K562 (cell line): ENCODE data around the gene MRPL40. TPM values are rescaled to one million over a fixed set of nuclear protein-coding genes. Genes with fewer than 3 reads are reported as not detected.

ENCODE experiments used
- ATAC-seq: fragments of 200-7000 bp; cut with Tn5 transposase; 3 replicates; pipeline ENCODE4 v1.9.1; 2020; ENCODE audit warnings: moderate library complexity
- BruUV-seq: library from RNA; stranded (reverse); fragments of 400-500 nt; replicated peaks from 2 replicates; lab custom pipeline; 2021; lab: Mats Ljungman, UMichigan
- CTCF ChIA-PET: fragments of 300-600 bp; formaldehyde crosslinking; extraction: SDS; loops from one replicate; lab custom pipeline; 2021; ENCODE audit warnings: low intra/inter-chr PET ratio; lab: Yijun Ruan, JAX
- POLR2A ChIA-PET: fragments of 300-600, 350-650 bp; sonication (Branson Sonifier 250); formaldehyde crosslinking; extraction: SDS; loops from one replicate; lab custom pipeline; 2021; ENCODE audit warnings: antibody characterized with exemption, inconsistent platforms; lab: Yijun Ruan, JAX
- DNase-seq, 4 experiments: peaks; one replicate each; pipeline versions ENCODE4 v3.0.0 to v3.0.0-alpha.2; 2011 to 2018; ENCODE audit warnings: low spot score in 3 of 4, mixed read lengths in 3 of 4; ENCODE audit errors: extremely low read depth in 1 of 4
- FAIRE-seq: peaks from 2 replicates; lab custom pipeline; 2011; peaks lifted over from hg19 to GRCh38; lab: Jason Lieb, UNC
- H2AFZ ChIP-seq: 2 replicates; pipeline ENCODE4 v1.6.0; 2011; ENCODE audit warnings: low read depth, low read length, control low read depth, inconsistent platforms
- H3K27ac ChIP-seq: fragments of 200-600 bp; 3 replicates; pipeline ENCODE4 v1.8.0; 2011; ENCODE audit warnings: low read depth, mild to moderate bottlenecking, control low read depth, inconsistent platforms, low read length, moderate library complexity, mixed read lengths; ENCODE audit errors: extremely low read depth
- H3K27me3 ChIP-seq, 2 experiments: fragments of 300-600 bp in 1 of 2; 2 replicates in 1 of 2; 3 replicates in 1 of 2; pipeline versions ENCODE4 v1.6.0 to v1.8.0; 2011; ENCODE audit warnings: inconsistent platforms in 2 of 2, low read length in 2 of 2, mild to moderate bottlenecking in 1 of 2, mixed read lengths in 1 of 2, moderate library complexity in 1 of 2; ENCODE audit not compliant: control insufficient read depth in 2 of 2, insufficient read depth in 2 of 2
- H3K36me3 ChIP-seq: fragments of 300-600 bp; 3 replicates; pipeline ENCODE4 v1.8.0; 2011; ENCODE audit warnings: mild to moderate bottlenecking, low read length, inconsistent platforms; ENCODE audit not compliant: control insufficient read depth, insufficient read depth
- H3K4me1 ChIP-seq, 2 experiments: fragments of 200-600 bp in 1 of 2; replicated peaks in 1 of 2; 2 replicates in 1 of 2; 3 replicates in 1 of 2; pipeline versions ENCODE4 v1.5.1 to v1.8.0; 2011; ENCODE audit warnings: inconsistent platforms in 2 of 2, low read length in 2 of 2, mild to moderate bottlenecking in 1 of 2, mixed read lengths in 1 of 2, moderate library complexity in 1 of 2; ENCODE audit not compliant: control insufficient read depth in 2 of 2, insufficient read depth in 2 of 2
- H3K4me2 ChIP-seq: 2 replicates; pipeline ENCODE4 v1.6.1; 2011; ENCODE audit warnings: low read length, control low read depth, inconsistent platforms, mixed read lengths; ENCODE audit not compliant: insufficient read depth
- H3K4me3 ChIP-seq: fragments of 200-600 bp; sonication (generic), shearing (Covaris generic); 2 replicates; pipeline ENCODE4 v1.5.1; 2016; ENCODE audit warnings: control low read depth, inconsistent platforms
- H3K79me2 ChIP-seq: fragments of 200-600 bp; 3 replicates; pipeline ENCODE4 v1.8.0; 2011; ENCODE audit warnings: low read length, inconsistent platforms; ENCODE audit not compliant: control insufficient read depth, insufficient read depth
- H3K9ac ChIP-seq, 2 experiments: 2 replicates each; pipeline versions ENCODE4 v1.6.0 to v1.6.1; 2011; ENCODE audit warnings: low read depth in 2 of 2, low read length in 2 of 2, control low read depth in 1 of 2, inconsistent platforms in 1 of 2, mild to moderate bottlenecking in 1 of 2, mixed read lengths in 1 of 2; ENCODE audit not compliant: insufficient read depth in 1 of 2
- H3K9me1 ChIP-seq: one replicate; pipeline ENCODE4 v1.6.0; 2011; ENCODE audit warnings: inconsistent platforms, mild to moderate bottlenecking, low read length, moderate library complexity; ENCODE audit not compliant: control insufficient read depth, insufficient read depth
- H3K9me3 ChIP-seq: replicated peaks from 2 replicates; pipeline ENCODE4 v1.5.1; 2011; ENCODE audit warnings: low read depth, low read length, inconsistent platforms; ENCODE audit not compliant: control insufficient read depth, insufficient read depth
- H4K20me1 ChIP-seq: replicated peaks from 2 replicates; pipeline ENCODE4 v1.6.1; 2011; ENCODE audit warnings: low read length, inconsistent platforms, mixed read lengths; ENCODE audit not compliant: control insufficient read depth, insufficient read depth
- CAMTA2 ChIP-seq: fragments of 250-450 bp; sonication (Bioruptor Pico); conservative IDR thresholded peaks from 2 replicates; pipeline ENCODE4 v1.5.1; 2022
- ETS2 ChIP-seq: IDR thresholded peaks from 2 replicates; pipeline ENCODE4 v1.6.1; 2016; ENCODE audit warnings: borderline replicate concordance, missing genetic modification characterization, mild to moderate bottlenecking, moderate library complexity, missing compliant biosample characterization; ENCODE audit not compliant: poor library complexity, severe bottlenecking
- MCM5 ChIP-seq: fragments of 450-650 bp; IDR thresholded peaks from 2 replicates; pipeline ENCODE4 v1.6.1; 2016; ENCODE audit warnings: low read depth
- MCM7 ChIP-seq, 2 experiments: fragments of 450-650 bp; IDR thresholded peaks; 2 replicates each; pipeline ENCODE4 v1.6.1; 2016 to 2018
- MXI1 ChIP-seq: IDR thresholded peaks from 2 replicates; pipeline ENCODE4 v1.6.1; 2011; ENCODE audit warnings: low read depth, mild to moderate bottlenecking, improper control_type of control experiment, low read length
- OTX1 ChIP-seq: fragments of 450-650 bp; formaldehyde crosslinking; IDR thresholded peaks from 2 replicates; pipeline ENCODE4 v1.4.0; 2022; ENCODE audit warnings: mild to moderate bottlenecking
- PHB ChIP-seq: fragments of 250-450 bp; sonication (Bioruptor Pico); IDR thresholded peaks from 2 replicates; pipeline ENCODE4 v1.5.0; 2021
- POLR2G ChIP-seq: fragments of 200-400 bp; formaldehyde crosslinking; IDR thresholded peaks from 2 replicates; pipeline ENCODE4 v1.6.1; 2017; ENCODE audit warnings: low read depth, mild to moderate bottlenecking, antibody characterized with exemption, low read length, moderate library complexity
- THRB ChIP-seq: fragments of 450-650 bp; formaldehyde crosslinking; conservative IDR thresholded peaks from 2 replicates; pipeline ENCODE4 v1.4.0; 2022; ENCODE audit warnings: mild to moderate bottlenecking, missing genetic modification characterization
- ZBTB12 ChIP-seq: fragments of 250-450 bp; sonication (Bioruptor Pico); IDR thresholded peaks from 2 replicates; pipeline ENCODE4 v1.4.0; 2020
- ZNF77 ChIP-seq: fragments of 250-450 bp; sonication (Bioruptor Pico); IDR thresholded peaks from 2 replicates; pipeline ENCODE4 v1.5.0; 2020
- WGBS: fragments of 100-300 bp; shearing (Covaris generic); methylation state at CpG from one replicate; pipeline ENCODE4 v1.1.6; 2016; ENCODE audit warnings: low coverage, mixed read lengths; ENCODE audit not compliant: insufficient coverage; ENCODE audit errors: missing lambda C conversion rate; 5-methylcytosine and 5-hydroxymethylcytosine counted together
- in situ Hi-C: fragments of 300-500 bp; cut with MboI; formaldehyde crosslinking; loops from 4 replicates; pipeline ENCODE4 v1.15.0; 2018; ENCODE audit warnings: inconsistent platforms, mixed read lengths
- intact Hi-C: fragments of 100-400 bp; cut with micrococcal nuclease; formaldehyde crosslinking; loops from 2 replicates; pipeline ENCODE4 v1.14.2; 2022
- polyA plus RNA-seq, 8 experiments: library from polyadenylated mRNA; depleted of rRNA in 4 of 8; stranded (reverse) in 5 of 8; unstranded in 3 of 8; fragments of >200 nt; fragmentation: Nextera tagmentation in 2 of 8; fragmentation: Illumina TruSeq in 1 of 8; extraction: Ambion mirVana in 2 of 8; extraction: Trizol in 1 of 8; gene quantifications; 2 replicates each; pipeline versions ENCODE4 v1.2.1 to v1.2.3, GENCODE V29; 2011 to 2014; ENCODE audit warnings: inconsistent platforms in 1 of 8, missing spikeins in 1 of 8
- total RNA-seq, 7 experiments: library from RNA; depleted of rRNA in 6 of 7; stranded (reverse); fragments of >200 nt in 6 of 7; fragmentation: Illumina TruSeq in 2 of 7; extraction: Trizol in 2 of 7; gene quantifications; 2 replicates each; pipeline versions ENCODE4 v1.2.1 to v1.2.3, GENCODE V29; 2011 to 2021; ENCODE audit warnings: low replicate concordance in 1 of 7
- TF ChIP-seq, protein P1 (sequence below): fragments of 250-450 bp; sonication (Bioruptor Pico); IDR thresholded peaks from 2 replicates; pipeline ENCODE4 v1.4.0; 2020
- TF ChIP-seq, protein P2 (sequence below): fragments of 450-650 bp; IDR thresholded peaks from 2 replicates; pipeline ENCODE4 v1.6.1; 2016; ENCODE audit warnings: missing biosample characterization, missing genetic modification characterization

The MRPL40 gene
- total and polyA plus RNA-seq, 9 of the 15 experiments (the other 6 are each of a cell fraction or from before 2014, with no cell fraction given) = 132 to 652 (median 208) TPM

DNA sequence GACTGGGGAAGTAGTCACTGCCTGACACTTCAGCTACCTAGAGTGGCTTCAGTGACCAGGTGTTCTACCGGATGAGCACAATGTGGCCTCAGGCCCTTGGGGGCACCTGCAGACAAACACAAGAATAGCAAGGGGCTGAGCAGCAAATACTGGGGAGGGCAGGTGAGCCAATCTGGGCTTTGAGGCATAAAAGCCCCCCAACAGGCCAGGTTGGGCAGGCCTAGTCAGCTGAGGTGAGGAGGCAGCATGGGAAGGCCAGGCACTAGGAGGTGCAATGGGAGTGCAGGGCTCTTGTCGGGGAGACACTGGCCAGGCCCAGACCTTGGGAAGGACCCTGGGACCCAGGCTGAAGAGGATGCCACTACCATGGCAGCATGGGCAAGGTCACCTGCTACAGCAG is 37.7 kb downstream of the MRPL40 start:
- no peak overlapping the region for H2AFZ ChIP-seq
- WGBS = 93% methylated on average over 2 of the region's 2 CpGs
- ChIA-PET CTCF (no interaction called here), POLR2A (interaction anchor here (1.2 to 13.6 kb wide), 5 partner anchors 9 to 25 kb away, joined by 5 to 148 read pairs (median 18); partner anchors contain the start of genes C22orf39, CDC45 and UFD1)
- FAIRE-seq (no peak), DNase-seq (no peak), ATAC-seq (no peak)
- intact Hi-C loops = no loop called here
- H3K9ac ChIP-seq = peak overlapping the region in 1 of 2 experiments; percentile 32; a peak in 1 of 4 replicates
- peaks cover 38% of the 10 kb centered on the region for H4K20me1 ChIP-seq
- no peaks in the 10 kb centered on the region for H3K27me3 ChIP-seq
- BruUV-seq = no TSS peak
- H3K9me1 ChIP-seq = peaks cover 9% of the 10 kb centered on the region
- no peaks in the 10 kb centered on the region for H3K4me1 ChIP-seq
- H3K4me3 ChIP-seq = no peak overlapping the region
- H3K4me2 ChIP-seq = no peak overlapping the region
- H3K9me3 ChIP-seq = no peaks in the 10 kb centered on the region
- H3K36me3 ChIP-seq = peaks cover 99% of the 10 kb centered on the region
- peaks cover 25% of the 10 kb centered on the region for H3K79me2 ChIP-seq
- H3K27ac ChIP-seq = no peak overlapping the region
- in situ Hi-C loops = no loop called here
- no peak for TF ChIP-seq MCM5
- TF ChIP-seq OTX1 (CRISPR knock-in tag) = no peak
- TF ChIP-seq CAMTA2 (CRISPR knock-in tag) = no peak
- TF ChIP-seq, protein P1, sequence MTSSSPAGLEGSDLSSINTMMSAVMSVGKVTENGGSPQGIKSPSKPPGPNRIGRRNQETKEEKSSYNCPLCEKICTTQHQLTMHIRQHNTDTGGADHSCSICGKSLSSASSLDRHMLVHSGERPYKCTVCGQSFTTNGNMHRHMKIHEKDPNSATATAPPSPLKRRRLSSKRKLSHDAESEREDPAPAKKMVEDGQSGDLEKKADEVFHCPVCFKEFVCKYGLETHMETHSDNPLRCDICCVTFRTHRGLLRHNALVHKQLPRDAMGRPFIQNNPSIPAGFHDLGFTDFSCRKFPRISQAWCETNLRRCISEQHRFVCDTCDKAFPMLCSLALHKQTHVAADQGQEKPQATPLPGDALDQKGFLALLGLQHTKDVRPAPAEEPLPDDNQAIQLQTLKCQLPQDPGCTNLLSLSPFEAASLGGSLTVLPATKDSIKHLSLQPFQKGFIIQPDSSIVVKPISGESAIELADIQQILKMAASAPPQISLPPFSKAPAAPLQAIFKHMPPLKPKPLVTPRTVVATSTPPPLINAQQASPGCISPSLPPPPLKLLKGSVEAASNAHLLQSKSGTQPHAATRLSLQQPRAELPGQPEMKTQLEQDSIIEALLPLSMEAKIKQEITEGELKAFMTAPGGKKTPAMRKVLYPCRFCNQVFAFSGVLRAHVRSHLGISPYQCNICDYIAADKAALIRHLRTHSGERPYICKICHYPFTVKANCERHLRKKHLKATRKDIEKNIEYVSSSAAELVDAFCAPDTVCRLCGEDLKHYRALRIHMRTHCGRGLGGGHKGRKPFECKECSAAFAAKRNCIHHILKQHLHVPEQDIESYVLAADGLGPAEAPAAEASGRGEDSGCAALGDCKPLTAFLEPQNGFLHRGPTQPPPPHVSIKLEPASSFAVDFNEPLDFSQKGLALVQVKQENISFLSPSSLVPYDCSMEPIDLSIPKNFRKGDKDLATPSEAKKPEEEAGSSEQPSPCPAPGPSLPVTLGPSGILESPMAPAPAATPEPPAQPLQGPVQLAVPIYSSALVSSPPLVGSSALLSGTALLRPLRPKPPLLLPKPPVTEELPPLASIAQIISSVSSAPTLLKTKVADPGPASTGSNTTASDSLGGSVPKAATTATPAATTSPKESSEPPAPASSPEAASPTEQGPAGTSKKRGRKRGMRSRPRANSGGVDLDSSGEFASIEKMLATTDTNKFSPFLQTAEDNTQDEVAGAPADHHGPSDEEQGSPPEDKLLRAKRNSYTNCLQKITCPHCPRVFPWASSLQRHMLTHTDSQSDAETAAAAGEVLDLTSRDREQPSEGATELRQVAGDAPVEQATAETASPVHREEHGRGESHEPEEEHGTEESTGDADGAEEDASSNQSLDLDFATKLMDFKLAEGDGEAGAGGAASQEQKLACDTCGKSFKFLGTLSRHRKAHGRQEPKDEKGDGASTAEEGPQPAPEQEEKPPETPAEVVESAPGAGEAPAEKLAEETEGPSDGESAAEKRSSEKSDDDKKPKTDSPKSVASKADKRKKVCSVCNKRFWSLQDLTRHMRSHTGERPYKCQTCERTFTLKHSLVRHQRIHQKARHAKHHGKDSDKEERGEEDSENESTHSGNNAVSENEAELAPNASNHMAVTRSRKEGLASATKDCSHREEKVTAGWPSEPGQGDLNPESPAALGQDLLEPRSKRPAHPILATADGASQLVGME = 0 out of 2 replicates have a peak, but pooled peaks have one; percentile 24
- no peak for TF ChIP-seq ETS2
- TF ChIP-seq MCM7 (IDR thresholded peaks at IDR 0.05) = no peak
- TF ChIP-seq, protein P2, sequence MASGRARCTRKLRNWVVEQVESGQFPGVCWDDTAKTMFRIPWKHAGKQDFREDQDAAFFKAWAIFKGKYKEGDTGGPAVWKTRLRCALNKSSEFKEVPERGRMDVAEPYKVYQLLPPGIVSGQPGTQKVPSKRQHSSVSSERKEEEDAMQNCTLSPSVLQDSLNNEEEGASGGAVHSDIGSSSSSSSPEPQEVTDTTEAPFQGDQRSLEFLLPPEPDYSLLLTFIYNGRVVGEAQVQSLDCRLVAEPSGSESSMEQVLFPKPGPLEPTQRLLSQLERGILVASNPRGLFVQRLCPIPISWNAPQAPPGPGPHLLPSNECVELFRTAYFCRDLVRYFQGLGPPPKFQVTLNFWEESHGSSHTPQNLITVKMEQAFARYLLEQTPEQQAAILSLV = no peak
- TF ChIP-seq THRB = 0 out of 2 replicates have a peak, but pooled peaks have one; percentile 14
- no peak for TF ChIP-seq ZNF77 (CRISPR knock-in tag)
- TF ChIP-seq PHB (CRISPR knock-in tag) = peak; percentile 25; the same call in 1 of the 2 replicates
- no peak for TF ChIP-seq ZBTB12 (CRISPR knock-in tag)
- TF ChIP-seq MXI1 = no peak
- peak; percentile 40; the same call in 1 of the 2 replicates for TF ChIP-seq POLR2G
